ENCODE results near the gene EN2. TPM values are rescaled to one million over a fixed set of nuclear protein-coding genes. Genes with fewer than 3 reads are reported as not detected.

EN2 gene
- total RNA-seq, 2 experiments from 2014 or later = not detected

- CTCF ChIA-PET (ENCODE audit: unreplicated experiment) = no interaction called here
- POLR2A ChIA-PET = no interaction called here
- no peak for DNase-seq (ENCODE audit: low spot score)
- intact Hi-C loops (cut with micrococcal nuclease; ENCODE audit: unreplicated experiment) = no loop called here
- BruUV-seq (replicated peaks) = no TSS peak
- no peaks in the 10 kb centered on the region for H4K20me1 ChIP-seq (ENCODE audit: insufficient read depth, low read length)
- no peaks in the 10 kb centered on the region for H3K9me2 ChIP-seq (ENCODE audit: insufficient read depth, low read length)
- no peaks in the 10 kb centered on the region for H3K79me2 ChIP-seq (ENCODE audit: insufficient read depth, low read depth, low read length)
- H3K4me3 ChIP-seq (ENCODE audit: low read depth, low read length, poor library complexity, severe bottlenecking) = no peak overlapping the region
- no peak overlapping the region for H3K4me2 ChIP-seq (ENCODE audit: low read length)
- H3K4me1 ChIP-seq (ENCODE audit: insufficient read depth, low read length, poor library complexity, severe bottlenecking) = no peaks in the 10 kb centered on the region
- no peak overlapping the region for H3K27ac ChIP-seq (ENCODE audit: low read depth, low read length, poor library complexity, severe bottlenecking)
- TF ChIP-seq CTCF (conservative IDR thresholded peaks at IDR 0.05; ENCODE audit: low read length) (no peak), EZH2phosphoT487 (IDR thresholded peaks at IDR 0.05; ENCODE audit: borderline replicate concordance, low read depth, low read length) (no peak)
- no peaks in the 10 kb centered on the region for H3K36me3 ChIP-seq (ENCODE audit: insufficient read depth, low read length)
- no peak overlapping the region for H2AFZ ChIP-seq (ENCODE audit: low read length)
- H3K9me3 ChIP-seq (ENCODE audit: low read length) = no peaks in the 10 kb centered on the region
These were observed 41.1 kb upstream of the EN2 start for GRCh38 chr7:155416646-155417380.

- ChIA-PET CTCF (ENCODE audit: unreplicated experiment) (no interaction called here), POLR2A (no interaction called here)
- intact Hi-C loops (cut with micrococcal nuclease; ENCODE audit: unreplicated experiment) = no loop called here
- BruUV-seq (replicated peaks) = no TSS peak
- H3K27ac ChIP-seq (ENCODE audit: low read depth, low read length, poor library complexity, severe bottlenecking) = no peak overlapping the region
- no peaks in the 10 kb centered on the region; the same call in 1 of the 2 replicates for H4K20me1 ChIP-seq (ENCODE audit: insufficient read depth, low read length)
- TF ChIP-seq CTCF (conservative IDR thresholded peaks at IDR 0.05; ENCODE audit: low read length) (no peak), EZH2phosphoT487 (IDR thresholded peaks at IDR 0.05; ENCODE audit: borderline replicate concordance, low read depth, low read length) (no peak)
- H3K79me2 ChIP-seq (ENCODE audit: insufficient read depth, low read depth, low read length) = no peaks in the 10 kb centered on the region
- H3K36me3 ChIP-seq (ENCODE audit: insufficient read depth, low read length) = no peaks in the 10 kb centered on the region
- no peak overlapping the region for H3K4me2 ChIP-seq (ENCODE audit: low read length)
- H3K4me1 ChIP-seq (ENCODE audit: insufficient read depth, low read length, poor library complexity, severe bottlenecking) = no peaks in the 10 kb centered on the region
- no peak for DNase-seq (ENCODE audit: low spot score)
- no peaks in the 10 kb centered on the region for H3K9me2 ChIP-seq (ENCODE audit: insufficient read depth, low read length)
- H3K9me3 ChIP-seq (ENCODE audit: low read length) = no peaks in the 10 kb centered on the region
- no peak overlapping the region for H3K4me3 ChIP-seq (ENCODE audit: low read depth, low read length, poor library complexity, severe bottlenecking)
- H2AFZ ChIP-seq (ENCODE audit: low read length) = no peak overlapping the region
These were observed 39.6 kb upstream of the EN2 start for GRCh38 chr7:155418304-155418703.

GRCh38 chr7:155418941-155419755, 38.8 kb upstream of the EN2 start:
- Histone ChIP-seq H3K9me3 (ENCODE audit: low read length) (no peaks in the 10 kb centered on the region), H3K9me2 (ENCODE audit: insufficient read depth, low read length) (no peaks in the 10 kb centered on the region), H3K4me1 (ENCODE audit: insufficient read depth, low read length, poor library complexity, severe bottlenecking) (no peaks in the 10 kb centered on the region), H2AFZ (ENCODE audit: low read length) (no peak overlapping the region), H3K27ac (ENCODE audit: low read depth, low read length, poor library complexity, severe bottlenecking) (no peak overlapping the region), H3K36me3 (ENCODE audit: insufficient read depth, low read length) (no peaks in the 10 kb centered on the region), H4K20me1 (ENCODE audit: insufficient read depth, low read length) (no peaks in the 10 kb centered on the region; the same call in 1 of the 2 replicates), H3K79me2 (ENCODE audit: insufficient read depth, low read depth, low read length) (no peaks in the 10 kb centered on the region), H3K4me3 (ENCODE audit: low read depth, low read length, poor library complexity, severe bottlenecking) (no peak overlapping the region), H3K4me2 (ENCODE audit: low read length) (no peak overlapping the region)
- CTCF ChIA-PET (ENCODE audit: unreplicated experiment) = no interaction called here
- no TSS peak for BruUV-seq (replicated peaks)
- intact Hi-C loops (cut with micrococcal nuclease; ENCODE audit: unreplicated experiment) = no loop called here
- no peak for TF ChIP-seq CTCF (conservative IDR thresholded peaks at IDR 0.05; ENCODE audit: low read length)
- DNase-seq (ENCODE audit: low spot score) = no peak
- POLR2A ChIA-PET = no interaction called here

Data from OCI-LY7 (cell line).